Upper lobe of left lung (tissue), 4 donors: ENCODE data around the gene ERBIN.

ENCODE experiments used
- CTCF ChIP-seq, 6 experiments: fragments of 450-650 bp in 4 of 6; fragments of 200-600 bp in 2 of 6; sonication (generic) in 2 of 6; IDR thresholded peaks; one replicate each; pipeline ENCODE4 v1.5.1; 2016 to 2019; ENCODE audit warnings: antibody characterized with exemption in 6 of 6
- EP300 ChIP-seq, 4 donors: sonication (generic); formaldehyde crosslinking; IDR thresholded peaks; one replicate each; pipeline ENCODE4 v1.5.1; 2017; ENCODE audit warnings: antibody characterized with exemption in 4 of 4, control low read depth in 2 of 4
- POLR2AphosphoS5 ChIP-seq, 2 donors: sonication (generic); formaldehyde crosslinking; IDR thresholded peaks; one replicate each; pipeline ENCODE4 v1.5.1; 2017; ENCODE audit warnings: antibody characterized with exemption in 2 of 2

GRCh38 chr5:66074901-66075300, 148.5 kb downstream of the ERBIN start:
- TF ChIP-seq CTCF (IDR thresholded peaks at IDR 0.05), result no peak
- no peak for TF ChIP-seq POLR2AphosphoS5 (IDR thresholded peaks at IDR 0.05)
- TF ChIP-seq EP300 (IDR thresholded peaks at IDR 0.05), result no peak
